ENCODE data around the gene ANXA4.

The ANXA4 gene

DNA sequence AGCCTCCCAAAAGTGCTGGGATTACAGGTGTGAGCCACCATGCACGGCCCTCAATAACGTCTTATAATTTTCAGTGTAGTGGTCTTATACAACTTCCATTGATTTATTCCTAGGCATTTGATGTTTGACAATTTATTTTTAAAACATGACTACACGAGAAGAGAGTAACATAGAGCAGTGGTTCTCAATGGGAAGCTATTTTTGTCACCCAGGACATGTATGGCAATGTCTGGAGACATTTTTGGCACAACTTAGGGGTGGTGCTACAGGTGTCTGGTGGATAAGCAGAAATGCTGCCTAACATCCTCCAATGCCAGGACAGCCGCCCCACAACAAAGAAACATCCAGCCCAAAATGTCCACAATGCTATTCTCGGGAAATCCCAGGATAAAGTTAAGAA, 12.7 kb upstream of the ANXA4 start:
- Histone ChIP-seq H3K36me3 (no peaks in the 10 kb centered on the region), H3K9me3 (no peaks in the 10 kb centered on the region), H3K27me3 (no peaks in the 10 kb centered on the region), H3K27ac (no peak overlapping the region), H3K4me3 (ENCODE audit: low read depth in 1 of 2, low read length in 1 of 2) (no peak overlapping the region), H3K4me1 (ENCODE audit: control insufficient read depth in 1 of 2, insufficient read depth in 1 of 2, low read depth in 1 of 2, low read length in 1 of 2) (peaks cover 6 to 8% of the 10 kb centered on the region in 2 experiments)
- TF ChIP-seq, protein P1, sequence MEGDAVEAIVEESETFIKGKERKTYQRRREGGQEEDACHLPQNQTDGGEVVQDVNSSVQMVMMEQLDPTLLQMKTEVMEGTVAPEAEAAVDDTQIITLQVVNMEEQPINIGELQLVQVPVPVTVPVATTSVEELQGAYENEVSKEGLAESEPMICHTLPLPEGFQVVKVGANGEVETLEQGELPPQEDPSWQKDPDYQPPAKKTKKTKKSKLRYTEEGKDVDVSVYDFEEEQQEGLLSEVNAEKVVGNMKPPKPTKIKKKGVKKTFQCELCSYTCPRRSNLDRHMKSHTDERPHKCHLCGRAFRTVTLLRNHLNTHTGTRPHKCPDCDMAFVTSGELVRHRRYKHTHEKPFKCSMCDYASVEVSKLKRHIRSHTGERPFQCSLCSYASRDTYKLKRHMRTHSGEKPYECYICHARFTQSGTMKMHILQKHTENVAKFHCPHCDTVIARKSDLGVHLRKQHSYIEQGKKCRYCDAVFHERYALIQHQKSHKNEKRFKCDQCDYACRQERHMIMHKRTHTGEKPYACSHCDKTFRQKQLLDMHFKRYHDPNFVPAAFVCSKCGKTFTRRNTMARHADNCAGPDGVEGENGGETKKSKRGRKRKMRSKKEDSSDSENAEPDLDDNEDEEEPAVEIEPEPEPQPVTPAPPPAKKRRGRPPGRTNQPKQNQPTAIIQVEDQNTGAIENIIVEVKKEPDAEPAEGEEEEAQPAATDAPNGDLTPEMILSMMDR (IDR thresholded peaks at IDR 0.05) = no peak

DNA sequence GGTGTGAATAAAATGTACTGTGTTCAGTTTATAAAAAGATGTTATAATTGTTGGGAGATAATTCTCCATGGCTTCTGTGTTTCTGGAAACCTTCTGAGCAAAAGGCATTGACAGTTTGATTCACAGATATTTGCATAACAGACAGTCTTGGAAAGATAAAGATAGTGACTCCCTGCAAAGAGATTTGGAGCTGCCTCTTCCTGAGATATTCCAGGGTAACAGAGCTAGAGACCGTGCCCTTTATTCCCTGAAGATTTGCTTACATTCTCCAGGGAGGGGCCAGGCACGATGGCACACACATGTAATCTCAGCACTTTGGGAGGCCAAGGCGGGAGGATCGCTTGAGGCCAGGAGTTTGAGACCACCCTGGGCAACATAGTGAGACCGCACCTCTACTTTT, 12.2 kb upstream of the ANXA4 start:
- Histone ChIP-seq H3K4me3 (ENCODE audit: low read depth in 1 of 2, low read length in 1 of 2) (no peak overlapping the region), H3K9me3 (no peaks in the 10 kb centered on the region), H3K36me3 (no peaks in the 10 kb centered on the region), H3K27ac (no peak overlapping the region), H3K4me1 (ENCODE audit: control insufficient read depth in 1 of 2, insufficient read depth in 1 of 2, low read depth in 1 of 2, low read length in 1 of 2) (peaks cover 3% of the 10 kb centered on the region in 2 experiments), H3K27me3 (no peaks in the 10 kb centered on the region)
- TF ChIP-seq, protein P1 (IDR thresholded peaks at IDR 0.05) = no peak

DNA sequence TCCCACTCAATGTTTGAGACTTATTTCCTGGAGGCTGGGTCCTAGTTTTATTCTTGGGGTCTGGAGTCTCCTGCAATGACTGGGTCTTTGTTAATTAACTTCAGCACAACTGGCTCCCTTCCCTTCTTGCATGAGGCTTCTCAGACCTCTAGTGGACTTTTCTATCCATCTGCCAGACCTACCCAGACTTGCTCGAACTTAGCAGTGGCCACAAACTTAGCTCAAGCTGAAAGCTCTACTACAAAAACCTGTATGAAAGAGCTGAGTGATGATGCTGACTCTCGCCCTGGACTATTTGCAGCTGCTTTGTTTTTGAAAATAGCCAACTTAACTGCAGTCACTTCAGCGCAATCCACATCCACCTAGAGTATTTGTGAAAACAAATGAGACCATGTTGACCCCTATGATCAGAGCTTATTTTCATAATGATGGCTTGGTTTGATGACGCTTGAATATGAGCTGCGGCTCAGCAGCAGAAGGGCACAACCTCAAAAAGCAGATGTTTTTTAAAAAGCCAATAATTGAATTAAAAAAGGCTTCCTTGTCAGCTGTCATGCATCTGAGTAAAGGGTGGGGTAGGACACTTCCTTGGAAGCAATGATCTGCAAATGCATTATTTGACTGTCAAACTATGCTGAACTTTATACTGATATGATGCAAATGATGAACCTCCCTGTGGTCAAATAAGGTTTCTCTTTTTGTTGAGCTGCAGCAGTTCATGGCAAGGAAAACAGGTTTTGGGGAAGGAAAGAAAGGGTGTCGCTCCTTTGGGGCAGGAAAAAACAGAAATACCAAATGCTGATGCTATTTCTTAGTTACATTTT, 10.6 kb upstream of the ANXA4 start:
- H3K4me1 ChIP-seq (ENCODE audit: control insufficient read depth in 1 of 2, insufficient read depth in 1 of 2, low read depth in 1 of 2, low read length in 1 of 2) = no peaks in the 10 kb centered on the region
- no peaks in the 10 kb centered on the region for H3K9me3 ChIP-seq
- TF ChIP-seq, protein P1 (IDR thresholded peaks at IDR 0.05) = no peak
- H3K27ac ChIP-seq = no peak overlapping the region
- H3K36me3 ChIP-seq = no peaks in the 10 kb centered on the region
- H3K4me3 ChIP-seq (ENCODE audit: low read depth in 1 of 2, low read length in 1 of 2) = no peak overlapping the region
- no peaks in the 10 kb centered on the region for H3K27me3 ChIP-seq

DNA sequence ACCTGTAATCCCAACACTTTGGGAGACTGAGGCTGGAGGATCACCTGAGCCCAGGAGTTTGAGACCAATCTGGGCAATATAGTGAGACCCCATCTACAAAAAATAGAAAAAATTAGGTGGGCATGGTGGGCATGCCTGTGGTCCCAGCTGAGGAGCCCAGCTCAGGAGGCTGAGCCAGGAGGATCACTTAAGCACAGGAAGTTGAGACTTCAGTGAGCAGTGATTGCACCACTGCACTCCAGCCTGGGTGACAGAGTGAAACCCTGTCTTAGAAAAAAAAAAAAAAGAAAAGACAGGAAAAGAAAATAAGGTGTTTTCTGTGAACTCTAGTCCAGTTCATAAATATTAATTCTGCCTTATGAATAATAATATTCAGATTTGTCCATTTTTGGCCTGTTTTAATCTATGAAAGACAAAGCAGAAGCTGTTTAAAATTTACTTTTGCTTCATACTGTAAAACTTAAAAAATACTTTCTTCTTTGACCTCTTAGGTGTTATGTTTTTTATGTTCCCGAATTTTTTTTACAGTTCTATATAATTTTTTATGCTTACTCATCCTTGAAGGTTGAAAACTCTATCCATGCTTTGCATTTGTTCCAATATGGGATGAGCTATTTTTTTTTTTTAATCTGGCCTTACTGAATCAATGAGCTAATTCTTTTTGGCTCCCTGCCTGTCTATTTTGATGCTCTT, 8.4 kb upstream of the ANXA4 start:
- Histone ChIP-seq H3K27me3 (no peaks in the 10 kb centered on the region), H3K9me3 (no peaks in the 10 kb centered on the region), H3K4me1 (ENCODE audit: control insufficient read depth in 1 of 2, insufficient read depth in 1 of 2, low read depth in 1 of 2, low read length in 1 of 2) (peaks cover 8 to 10% of the 10 kb centered on the region in 2 experiments), H3K4me3 (ENCODE audit: low read depth in 1 of 2, low read length in 1 of 2) (no peak overlapping the region), H3K27ac (no peak overlapping the region), H3K36me3 (no peaks in the 10 kb centered on the region)
- TF ChIP-seq, protein P1 (IDR thresholded peaks at IDR 0.05) = no peak

DNA sequence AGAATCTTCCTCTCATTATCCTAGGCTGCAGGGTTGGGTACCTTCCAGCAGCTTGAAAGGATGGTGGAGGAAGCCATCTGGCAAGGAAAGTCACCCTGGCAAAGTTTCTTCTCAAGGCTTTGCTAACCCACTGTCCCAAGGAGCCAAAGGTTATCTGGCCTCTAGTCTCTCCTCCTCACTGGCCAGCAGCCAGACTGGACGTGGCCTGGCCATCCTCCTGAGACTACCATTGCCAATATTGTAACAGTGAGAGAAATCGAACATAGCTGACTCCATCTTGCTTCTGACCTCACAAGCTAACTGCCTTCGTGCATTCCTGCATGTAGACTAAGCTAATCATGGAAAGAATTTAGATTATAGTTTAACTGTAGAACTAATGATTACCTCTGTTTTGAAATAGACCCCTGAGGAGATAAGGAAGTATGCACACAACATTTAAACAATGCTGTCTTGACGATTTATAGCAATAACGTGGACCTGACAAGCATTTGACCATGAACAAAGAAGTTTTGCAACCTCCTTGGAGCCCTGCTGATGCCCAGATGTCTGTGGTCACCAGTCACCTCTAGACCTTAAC, 7.8 kb upstream of the ANXA4 start:
- peaks cover 10 to 12% of the 10 kb centered on the region in 2 experiments for H3K4me1 ChIP-seq (ENCODE audit: control insufficient read depth in 1 of 2, insufficient read depth in 1 of 2, low read depth in 1 of 2, low read length in 1 of 2)

More for the DNA sequence above, 7.8 kb upstream of the ANXA4 start:
- Histone ChIP-seq H3K27ac (no peak overlapping the region), H3K9me3 (no peaks in the 10 kb centered on the region), H3K27me3 (no peaks in the 10 kb centered on the region), H3K36me3 (no peaks in the 10 kb centered on the region), H3K4me3 (ENCODE audit: low read depth in 1 of 2, low read length in 1 of 2) (no peak overlapping the region)
- TF ChIP-seq, protein P1 (IDR thresholded peaks at IDR 0.05) = no peak
